Measurements from ENCODE around the gene ETF1. TPM values are rescaled to one million over a fixed set of nuclear protein-coding genes. Genes with fewer than 3 reads are reported as not detected.
A peak's percentile ranks its signal among the peaks of the same experiment; 100 is the strongest.

The ETF1 gene
- total and polyA plus RNA-seq, 9 of the 15 experiments (the other 6 are each of a cell fraction or from before 2014, with no cell fraction given), result 53.7 to 209 (median 164) TPM

DNA sequence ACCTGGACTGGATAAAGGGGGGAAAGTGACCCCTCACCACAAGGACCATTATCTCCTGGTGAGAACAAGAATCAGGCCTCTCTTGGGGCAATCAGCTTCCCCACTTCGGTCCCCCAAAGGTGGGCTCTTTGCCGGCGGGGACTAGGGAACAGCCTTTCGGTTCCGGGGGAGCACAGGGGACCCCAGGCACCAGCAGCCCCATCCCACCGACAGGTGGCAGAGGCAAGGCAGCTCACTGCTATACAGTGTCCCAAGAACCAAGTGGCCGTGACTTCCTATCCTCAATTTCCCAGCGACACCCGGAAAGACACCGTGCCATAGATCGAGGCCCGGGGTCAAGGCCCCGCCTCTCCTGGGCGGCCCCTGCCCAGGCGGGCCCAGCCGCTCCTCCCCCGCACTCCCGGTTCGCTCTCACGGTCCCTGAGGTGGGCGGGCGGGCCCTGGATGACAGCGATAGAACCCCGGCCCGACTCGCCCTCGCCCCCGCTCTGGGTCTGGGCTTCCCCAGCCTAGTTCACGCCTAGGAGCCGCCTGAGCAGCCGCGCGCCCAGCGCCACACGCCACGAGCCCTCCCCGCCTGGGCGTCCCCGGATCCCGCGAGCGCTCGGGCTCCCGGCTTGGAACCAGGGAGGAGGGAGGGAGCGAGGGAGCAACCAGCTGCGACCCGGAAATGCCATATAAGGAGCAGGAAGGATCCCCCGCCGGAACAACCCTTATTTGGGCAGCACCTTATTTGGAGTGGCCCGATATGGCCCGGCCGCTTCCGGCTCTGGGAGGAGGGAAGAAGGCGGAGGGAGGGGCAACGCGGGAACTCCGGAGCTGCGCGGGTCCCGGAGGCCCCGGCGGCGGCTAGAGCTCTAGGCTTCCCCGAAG, 78.4 kb downstream of the ETF1 start (continued):
- no peak for TF ChIP-seq ZNF311 (CRISPR knock-in tag; IDR thresholded peaks at IDR 0.05)
- TF ChIP-seq, protein P1, sequence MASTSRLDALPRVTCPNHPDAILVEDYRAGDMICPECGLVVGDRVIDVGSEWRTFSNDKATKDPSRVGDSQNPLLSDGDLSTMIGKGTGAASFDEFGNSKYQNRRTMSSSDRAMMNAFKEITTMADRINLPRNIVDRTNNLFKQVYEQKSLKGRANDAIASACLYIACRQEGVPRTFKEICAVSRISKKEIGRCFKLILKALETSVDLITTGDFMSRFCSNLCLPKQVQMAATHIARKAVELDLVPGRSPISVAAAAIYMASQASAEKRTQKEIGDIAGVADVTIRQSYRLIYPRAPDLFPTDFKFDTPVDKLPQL (IDR thresholded peaks at IDR 0.05; ENCODE audit: extremely low read depth, insufficient read length), result no peak
- TF ChIP-seq TAF9B (IDR thresholded peaks at IDR 0.05; ENCODE audit: partially characterized antibody), result peak; percentile 65
- no peak for TF ChIP-seq ZNF217 (CRISPR knock-in tag; IDR thresholded peaks at IDR 0.05)
- TF ChIP-seq ZNF41 (CRISPR knock-in tag; conservative IDR thresholded peaks at IDR 0.05), result no peak
- TF ChIP-seq HNRNPUL1 (IDR thresholded peaks at IDR 0.05; ENCODE audit: low read length), result no peak
- no peak; the same call in 1 of the 2 replicates for TF ChIP-seq ZNF395 (CRISPR knock-in tag; IDR thresholded peaks at IDR 0.05)
- no peak for TF ChIP-seq SPI1 (IDR thresholded peaks at IDR 0.05; ENCODE audit: borderline replicate concordance, low read depth, low read length)
- peak in 1 of 2 experiments; percentile 77; a peak in 1 of 4 replicates for TF ChIP-seq NONO (IDR thresholded peaks at IDR 0.05; ENCODE audit: low read depth in 2 of 2, low read length in 1 of 2)
- TF ChIP-seq HSF4 (CRISPR knock-in tag; IDR thresholded peaks at IDR 0.05; ENCODE audit: borderline replicate concordance), result no peak
- peak; percentile 33; the same call in 1 of the 2 replicates for TF ChIP-seq DPF2 (IDR thresholded peaks at IDR 0.05)
- TF ChIP-seq NR0B1 (IDR thresholded peaks at IDR 0.05; ENCODE audit: partially characterized antibody), result no peak
- no peak for TF ChIP-seq RBM22 (IDR thresholded peaks at IDR 0.05; ENCODE audit: low read depth, low read length, poor library complexity, severe bottlenecking)
- no peak for TF ChIP-seq NFYB (IDR thresholded peaks at IDR 0.05; ENCODE audit: extremely low read depth, insufficient read length)
- TF ChIP-seq NFIX (CRISPR knock-in tag; IDR thresholded peaks at IDR 0.05; ENCODE audit: low read depth), result no peak
- peak; percentile 28; the same call in 1 of the 2 replicates for TF ChIP-seq STAT5A (IDR thresholded peaks at IDR 0.05; ENCODE audit: borderline replicate concordance, low read length)
- TF ChIP-seq SMAD4 (CRISPR knock-in tag; conservative IDR thresholded peaks at IDR 0.05), result peak; percentile 79
- no peak for TF ChIP-seq TOE1 (IDR thresholded peaks at IDR 0.05; ENCODE audit: borderline replicate concordance)
- TF ChIP-seq TOE1 (CRISPR knock-in tag; IDR thresholded peaks at IDR 0.05; ENCODE audit: borderline replicate concordance, low read depth), result no peak
- TF ChIP-seq CXXC5 (CRISPR knock-in tag; IDR thresholded peaks at IDR 0.05), result peak; percentile 88
- TF ChIP-seq CREB3L1 (IDR thresholded peaks at IDR 0.05; ENCODE audit: borderline replicate concordance, low read depth), result peak; percentile 71; the same call in 1 of the 2 replicates
- TF ChIP-seq JUNB (CRISPR knock-in tag; conservative IDR thresholded peaks at IDR 0.05), result no peak
